ENCODE results near the gene MXI1.

The MXI1 gene

DNA sequence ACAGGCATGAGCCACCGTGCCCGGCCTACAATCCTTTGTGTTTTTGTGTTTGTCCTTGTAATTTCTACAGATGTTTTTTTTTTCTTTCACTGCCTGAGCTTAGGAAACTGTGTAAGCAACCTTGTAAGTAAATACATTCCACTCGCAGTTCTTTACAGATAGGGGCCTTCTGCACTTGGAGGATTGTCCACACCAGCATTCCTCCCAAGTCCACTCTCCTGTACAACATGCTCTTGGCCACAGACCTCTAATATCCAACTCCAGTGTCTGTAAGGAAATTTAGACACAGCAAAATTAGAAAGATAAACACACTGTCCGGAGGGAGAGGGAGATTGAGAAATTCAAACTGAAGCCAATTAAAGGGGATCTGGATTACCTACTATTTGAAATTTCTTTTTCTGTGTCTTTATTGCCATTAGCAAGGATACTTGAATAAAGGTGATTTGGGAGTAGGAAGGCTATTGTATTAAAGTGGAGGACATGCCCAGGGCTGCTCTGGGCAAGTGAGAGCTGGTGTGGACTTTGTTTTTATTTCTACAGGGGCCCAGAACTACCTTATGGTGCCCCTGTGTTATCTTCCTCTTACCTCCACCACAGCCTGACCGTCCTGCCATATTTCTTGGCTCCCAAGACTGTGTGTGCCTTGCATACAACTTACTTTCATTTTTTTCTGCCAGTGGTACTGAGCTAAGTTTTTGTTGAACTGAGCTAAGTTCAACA lies 9.7 kb downstream of the MXI1 start:
- DNase-seq = no peak

DNA sequence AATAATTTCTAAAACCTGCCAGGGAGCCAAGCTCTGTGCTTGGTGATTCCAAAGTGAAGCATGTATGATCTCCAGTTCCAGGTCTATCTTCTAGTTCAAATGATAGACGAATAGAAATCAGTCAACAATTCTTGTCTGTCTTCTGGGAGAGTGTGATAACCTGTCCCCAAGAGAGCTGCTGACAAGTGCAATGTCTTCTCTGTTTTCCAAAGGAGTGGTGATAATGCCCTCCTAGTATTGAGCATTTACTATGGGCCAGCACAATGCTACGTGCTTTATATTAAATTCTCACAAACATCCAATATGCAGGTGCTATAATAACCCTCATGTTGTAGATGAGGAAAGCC lies 10.2 kb downstream of the MXI1 start:
- no peak for DNase-seq

DNA sequence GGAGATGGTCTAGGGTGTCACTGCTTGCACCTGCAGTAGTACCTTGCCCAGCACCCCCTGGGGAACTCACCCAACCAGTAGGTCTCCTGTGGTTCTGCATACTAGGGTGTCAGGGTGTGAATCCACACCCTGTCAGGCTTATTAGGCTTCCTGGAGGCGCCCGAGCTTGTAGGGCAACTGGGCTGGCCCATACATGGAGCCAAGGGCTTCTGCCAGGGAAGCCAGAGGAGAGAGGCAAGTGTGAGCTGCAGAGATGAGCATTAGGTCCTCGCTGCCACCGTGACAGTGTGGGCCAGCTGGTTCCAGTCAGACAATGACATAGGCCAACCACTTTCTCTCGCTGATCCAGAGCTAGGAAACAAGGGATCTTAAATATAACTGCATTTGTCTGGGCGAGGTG lies 11.2 kb downstream of the MXI1 start:
- no peak for DNase-seq

DNA sequence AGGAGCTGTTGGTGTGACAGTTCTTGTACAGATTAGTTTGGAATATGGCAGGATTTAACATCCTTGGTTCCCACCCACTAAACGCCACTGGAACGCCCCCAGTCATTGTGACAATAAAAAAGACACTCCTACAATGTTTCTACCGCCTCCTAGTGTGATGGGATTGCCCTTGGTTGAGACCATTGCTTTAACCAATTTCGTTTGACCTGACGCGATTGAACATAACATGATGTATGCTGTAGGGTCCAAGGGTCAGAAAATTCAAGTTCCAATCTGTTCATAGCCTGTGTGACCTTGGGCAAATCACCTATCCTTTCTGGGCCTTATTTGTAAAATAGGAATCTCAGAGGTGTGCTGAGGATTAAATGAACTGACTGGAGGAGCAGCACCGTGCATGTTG lies 12.5 kb downstream of the MXI1 start:
- no peak for DNase-seq

DNA sequence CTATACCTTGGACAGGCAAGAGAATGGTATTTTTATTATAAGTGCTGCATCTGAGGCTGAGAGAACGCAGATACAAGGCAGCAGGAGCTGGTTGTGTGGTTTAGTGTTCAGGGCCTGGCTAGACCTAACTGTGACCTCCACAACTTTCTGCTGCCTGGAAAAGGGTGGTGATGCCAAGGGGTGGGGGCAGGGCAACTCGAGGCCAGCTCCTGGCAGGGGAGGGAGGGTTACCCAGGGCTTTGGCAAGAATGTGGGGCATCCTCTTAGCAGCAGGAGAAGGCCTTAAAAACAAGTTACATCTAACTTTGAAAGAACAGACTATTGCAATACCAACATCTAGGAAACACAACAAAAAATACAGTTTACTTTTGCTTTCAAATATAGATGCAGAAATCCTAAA lies 13.0 kb downstream of the MXI1 start:
- DNase-seq = no peak

DNA sequence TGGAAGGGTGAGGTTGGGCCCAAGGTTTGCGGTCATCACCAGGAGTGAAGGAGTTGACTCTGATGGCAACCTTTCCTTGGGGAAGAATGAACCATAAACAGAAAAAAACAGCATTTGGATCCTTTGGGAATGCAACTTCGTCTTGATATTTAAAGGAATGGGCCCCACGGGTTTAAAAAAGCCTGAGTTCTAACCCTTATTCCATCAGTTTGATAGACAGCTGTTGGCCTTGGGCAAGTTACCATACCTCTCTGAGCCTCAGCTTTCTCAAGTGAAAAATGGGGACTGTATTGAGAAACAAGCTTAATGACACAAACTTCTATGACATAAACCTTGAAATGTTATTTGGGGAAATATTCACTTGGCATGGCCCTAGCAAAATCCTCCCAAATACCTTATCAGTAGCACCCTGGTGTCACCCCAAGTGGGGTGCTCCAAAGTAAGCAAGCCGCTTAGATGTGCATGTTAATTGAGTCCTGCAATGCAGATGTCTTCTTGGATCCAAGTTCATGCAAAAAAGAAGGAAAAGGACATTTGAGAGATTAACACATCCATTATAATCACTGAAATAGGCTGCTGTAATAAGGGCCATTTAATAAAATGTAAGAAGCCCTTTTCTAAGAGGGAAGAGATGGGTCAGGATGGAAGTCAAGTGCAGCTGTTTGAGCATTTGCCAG lies 13.8 kb downstream of the MXI1 start:
- DNase-seq = no peak

DNA sequence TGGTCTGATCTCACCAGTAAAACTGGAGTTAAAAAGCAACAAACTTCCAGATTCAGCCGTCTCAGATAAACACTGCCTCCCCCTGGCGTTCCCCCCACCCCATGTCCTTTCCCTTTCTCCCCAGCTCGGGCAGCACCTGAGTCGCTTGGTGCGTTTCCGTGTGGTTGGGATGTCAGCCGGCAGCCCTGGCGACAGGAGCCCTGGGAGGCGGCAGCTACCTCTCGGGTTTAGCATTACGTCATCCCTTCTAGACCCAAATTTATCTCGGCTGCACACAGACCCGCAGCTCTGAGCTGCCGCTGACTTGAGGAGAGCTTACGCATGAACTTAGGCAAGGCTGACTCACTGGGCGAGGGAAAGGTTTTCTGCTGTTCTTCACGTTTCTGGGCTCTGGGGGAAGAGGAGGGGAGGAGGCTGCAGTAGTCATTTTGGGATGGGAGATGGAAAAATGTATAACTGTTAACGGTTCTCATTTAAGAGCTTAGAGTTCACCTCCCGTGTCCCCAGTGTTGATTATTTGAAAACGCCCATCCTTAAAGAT lies 14.4 kb downstream of the MXI1 start:
- DNase-seq = peak; percentile 76 to 78

DNA sequence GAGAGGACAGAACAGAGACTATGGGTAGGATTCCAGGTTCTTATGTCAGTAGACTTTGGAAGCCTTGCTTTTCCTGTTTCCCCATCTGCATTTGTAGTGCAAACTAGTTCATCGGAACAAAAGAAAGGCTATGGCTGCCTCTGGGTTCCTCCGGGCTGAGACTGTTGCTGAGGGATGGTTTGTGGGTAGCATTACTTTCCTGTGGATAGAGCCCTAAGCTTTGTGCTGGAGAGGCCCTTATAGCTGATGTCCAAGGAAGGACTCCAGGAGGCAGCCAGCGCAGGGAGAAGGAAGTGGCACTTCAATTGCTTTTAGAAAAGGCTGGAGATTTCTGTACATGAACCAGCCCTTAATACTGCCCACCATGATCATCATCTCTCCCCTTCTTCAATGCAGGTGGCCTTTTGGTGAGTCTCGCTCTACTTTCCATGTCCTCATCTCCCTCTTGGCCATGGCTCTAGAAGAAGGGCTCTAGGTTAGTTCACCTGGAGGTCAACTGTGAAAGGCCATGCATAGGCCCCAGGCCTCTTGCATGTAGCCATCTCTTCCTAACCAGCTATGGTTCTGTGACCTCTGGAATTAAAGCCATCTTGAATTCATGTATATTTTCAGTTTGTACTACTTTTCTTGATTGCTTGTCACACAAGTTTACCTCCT lies 15.4 kb downstream of the MXI1 start:
- no peak for DNase-seq

DNA sequence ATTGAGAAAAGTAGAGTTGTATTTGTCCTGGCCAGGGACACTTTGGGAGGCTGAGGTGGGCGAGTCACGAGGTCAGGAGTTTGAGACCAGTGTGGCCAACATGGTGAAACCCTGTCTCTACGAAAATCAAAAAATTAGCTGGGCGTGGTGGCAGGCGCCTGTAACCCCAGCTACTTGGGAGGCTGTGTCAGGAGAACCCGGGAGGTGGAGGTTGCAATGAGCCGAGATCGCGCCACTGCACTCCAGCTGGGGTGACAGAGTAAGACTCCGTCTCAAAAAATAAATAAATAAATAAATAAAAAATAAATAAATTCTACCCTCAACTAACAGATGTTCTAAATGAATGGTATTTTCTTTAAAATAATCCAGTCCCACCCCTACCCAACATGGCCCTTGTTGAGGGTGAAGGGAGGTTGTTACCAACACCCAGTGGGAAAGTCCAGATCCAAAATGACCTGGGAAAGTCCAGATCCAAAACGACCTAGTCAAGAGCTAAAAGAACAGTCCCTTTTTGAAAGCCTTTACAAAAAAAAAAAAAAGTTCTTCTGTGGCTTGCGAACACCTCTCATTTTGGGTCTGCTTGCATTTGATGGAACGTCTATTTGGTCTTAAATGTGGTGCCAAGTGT lies 16.0 kb downstream of the MXI1 start:
- no peak for DNase-seq

DNA sequence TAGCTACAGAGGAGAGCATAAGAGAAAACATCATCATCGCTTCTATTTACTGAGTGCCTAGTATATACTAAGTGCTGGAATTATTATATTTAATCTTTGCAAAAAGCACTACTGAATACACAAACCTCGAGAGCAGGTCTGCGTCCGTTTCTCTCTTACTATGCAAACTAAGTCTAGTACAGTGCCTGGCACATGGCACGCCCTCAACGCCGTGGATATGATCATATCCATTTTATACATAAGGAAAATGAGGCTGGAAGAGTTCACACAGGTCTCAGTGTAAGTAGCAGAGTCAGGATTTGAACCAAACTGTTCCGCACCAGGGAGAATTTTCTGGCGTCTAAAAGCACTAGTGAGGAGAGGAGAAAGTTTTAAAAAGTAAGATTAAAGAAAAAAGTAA lies 17.6 kb downstream of the MXI1 start:
- DNase-seq = no peak

DNA sequence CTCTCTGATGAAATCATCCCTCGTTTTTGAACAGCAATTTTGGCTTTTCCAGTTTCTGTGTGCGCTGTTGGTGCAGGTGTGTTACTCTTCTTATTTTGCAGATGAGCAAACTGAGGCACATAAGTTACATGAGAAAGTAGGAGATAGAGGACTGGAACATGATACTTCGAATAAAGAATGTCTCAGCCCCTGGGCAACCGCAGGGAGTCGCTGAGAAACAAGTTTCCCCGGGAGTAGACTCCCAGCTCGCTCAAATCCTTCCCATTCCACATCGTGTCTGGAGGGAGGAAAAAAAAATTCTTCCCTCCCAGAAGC lies 18.0 kb downstream of the MXI1 start:
- peak in 1 of 2 experiments; percentile 8 for DNase-seq

DNA sequence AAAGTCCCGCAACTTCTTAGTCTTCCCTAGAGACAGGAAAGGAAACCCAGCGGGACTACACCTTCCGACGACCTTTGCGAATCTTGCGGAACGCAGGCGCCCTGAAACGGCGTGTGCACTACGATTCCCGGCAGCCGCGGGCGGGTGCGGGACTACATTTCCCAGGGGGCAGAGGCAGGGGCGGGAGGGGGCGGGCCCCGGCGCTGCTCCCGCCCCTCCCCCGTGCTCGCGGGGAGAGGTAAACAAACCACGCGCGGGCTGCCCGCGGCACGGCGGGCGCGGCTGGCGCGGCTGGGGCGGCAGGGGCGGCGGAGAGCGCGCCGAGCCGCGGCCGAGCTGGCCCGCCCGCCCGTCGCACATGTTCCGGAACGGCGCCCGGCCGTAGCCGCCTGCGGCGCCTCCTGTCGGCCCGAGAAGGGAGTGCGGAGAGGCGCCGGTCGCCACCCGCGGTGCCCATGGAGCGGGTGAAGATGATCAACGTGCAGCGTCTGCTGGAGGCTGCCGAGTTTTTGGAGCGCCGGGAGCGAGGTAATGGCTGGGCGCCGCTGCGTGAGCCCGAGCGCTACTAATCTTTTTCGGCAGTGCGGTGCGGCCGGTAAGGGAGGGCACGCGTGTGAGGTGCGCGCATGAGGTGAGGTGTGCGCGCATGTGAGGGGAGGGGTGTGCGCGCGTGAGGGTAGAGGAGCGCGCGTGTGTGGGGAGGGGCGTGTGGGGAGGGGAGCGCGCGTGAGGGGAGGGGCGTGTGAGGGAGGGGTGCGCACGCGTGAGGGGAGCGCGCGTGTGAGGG lies 18.5 kb downstream of the MXI1 start:
- DNase-seq = peak; percentile 84 to 88

DNA sequence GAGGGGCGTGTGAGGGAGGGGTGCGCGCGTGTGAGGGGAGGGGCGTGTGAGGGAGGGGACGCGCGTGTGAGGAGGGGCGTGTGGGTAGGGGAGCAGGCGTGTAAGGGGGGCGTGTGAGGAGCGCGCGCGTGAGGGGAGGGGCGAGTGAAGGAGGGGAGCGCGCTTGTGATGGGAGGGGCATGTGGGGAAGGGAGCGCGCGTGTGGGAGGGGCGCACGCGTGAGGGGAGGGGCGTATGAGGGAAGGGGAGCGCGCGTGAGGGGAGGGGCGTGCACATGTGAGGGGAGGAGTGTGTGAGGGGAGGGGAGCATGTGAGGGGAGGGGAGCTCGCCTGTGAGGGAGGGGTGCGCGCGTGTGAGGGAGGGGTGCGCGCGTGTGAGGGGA lies 19.1 kb downstream of the MXI1 start:
- DNase-seq = peak; percentile 85 to 87

DNA sequence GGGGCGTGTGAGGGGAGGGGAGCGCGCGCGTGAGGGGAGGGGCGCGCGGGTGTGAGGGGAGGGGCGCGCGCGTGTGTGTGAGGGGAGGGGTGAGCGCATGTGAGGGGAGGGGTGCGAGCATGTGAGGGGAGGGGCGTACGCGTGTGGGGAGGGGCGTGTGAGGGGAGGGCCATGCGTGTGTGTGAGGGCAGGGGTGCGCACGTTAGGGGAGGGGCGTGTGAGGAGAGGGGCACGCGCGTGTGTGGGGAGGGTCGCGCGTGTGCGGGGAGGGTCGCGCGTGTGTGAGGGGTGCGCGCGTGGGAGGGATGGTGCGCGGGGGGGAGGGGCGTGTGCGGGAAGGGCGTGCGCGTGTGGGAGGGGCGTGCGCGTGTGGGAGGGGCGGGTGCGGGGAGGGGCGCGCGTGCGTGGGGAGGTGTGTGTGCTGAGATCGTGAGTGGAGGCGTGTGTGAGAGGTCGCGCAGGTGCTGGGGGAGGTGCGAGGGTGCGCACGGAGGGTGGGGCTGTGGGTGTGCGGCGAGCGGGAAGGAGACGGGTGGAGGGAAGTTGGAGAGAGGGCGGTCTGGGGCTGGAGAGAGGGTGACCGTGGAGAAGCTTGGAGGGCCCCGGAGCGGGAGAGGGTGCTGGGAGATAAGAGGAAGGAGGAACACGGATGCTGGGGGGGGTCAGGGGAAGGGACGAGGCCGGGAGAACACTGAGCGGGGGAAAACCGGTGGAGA lies 19.7 kb downstream of the MXI1 start:
- peak; percentile 82 to 85 for DNase-seq

DNA sequence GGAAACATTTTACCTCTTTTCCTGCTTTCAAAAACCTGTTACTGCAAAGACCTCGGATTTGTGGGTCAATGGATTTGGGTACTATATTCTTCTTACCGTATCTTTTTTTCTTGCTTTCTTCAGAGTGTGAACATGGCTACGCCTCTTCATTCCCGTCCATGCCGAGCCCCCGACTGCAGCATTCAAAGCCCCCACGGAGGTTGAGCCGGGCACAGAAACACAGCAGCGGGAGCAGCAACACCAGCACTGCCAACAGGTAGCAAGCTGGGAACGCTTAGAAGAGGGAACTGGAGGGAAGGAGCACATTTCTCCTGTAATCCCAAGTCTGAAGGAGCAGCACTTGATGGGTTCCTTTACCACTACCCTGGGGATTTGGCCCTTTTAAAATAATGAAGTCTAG lies 20.7 kb downstream of the MXI1 start:
- DNase-seq = no peak

DNA sequence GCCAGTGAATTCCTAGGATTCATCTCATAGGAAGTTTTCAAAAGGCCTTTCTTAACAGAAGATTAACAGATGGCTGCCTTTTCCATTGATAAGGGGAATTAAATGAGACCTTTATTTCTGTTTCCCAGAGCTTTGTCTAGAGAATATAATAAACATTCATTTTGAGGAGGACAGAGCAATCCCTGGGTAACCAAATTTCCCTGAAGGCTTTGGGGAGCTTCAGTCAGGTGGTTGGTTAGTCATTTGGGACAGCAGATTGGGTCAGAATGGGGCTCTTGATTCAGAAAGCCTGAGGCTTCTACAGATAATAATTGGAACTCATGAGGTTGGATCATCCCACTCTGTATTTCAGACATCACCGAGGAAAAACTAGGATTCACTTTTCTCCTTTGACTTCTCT lies 21.8 kb downstream of the MXI1 start:
- no peak for DNase-seq

DNA sequence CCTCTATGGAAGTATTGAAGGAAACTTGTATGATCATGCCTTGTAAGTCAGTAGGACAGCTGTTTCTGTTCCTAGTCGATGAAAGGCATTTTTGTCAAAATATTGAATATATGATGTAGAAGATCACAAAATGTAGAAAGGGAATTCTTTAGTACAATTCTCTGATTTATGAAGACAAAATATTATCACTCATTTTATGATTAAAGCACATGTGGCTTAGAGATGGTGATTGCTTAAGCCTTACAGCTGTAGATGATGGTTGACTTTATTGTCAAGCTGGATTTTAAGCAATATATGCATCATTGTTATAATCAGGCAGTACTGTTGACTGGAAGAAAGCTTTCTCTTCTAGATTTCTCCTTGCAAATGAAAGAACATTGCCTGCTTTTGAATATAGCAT lies 26.4 kb downstream of the MXI1 start:
- no peak for DNase-seq

DNA sequence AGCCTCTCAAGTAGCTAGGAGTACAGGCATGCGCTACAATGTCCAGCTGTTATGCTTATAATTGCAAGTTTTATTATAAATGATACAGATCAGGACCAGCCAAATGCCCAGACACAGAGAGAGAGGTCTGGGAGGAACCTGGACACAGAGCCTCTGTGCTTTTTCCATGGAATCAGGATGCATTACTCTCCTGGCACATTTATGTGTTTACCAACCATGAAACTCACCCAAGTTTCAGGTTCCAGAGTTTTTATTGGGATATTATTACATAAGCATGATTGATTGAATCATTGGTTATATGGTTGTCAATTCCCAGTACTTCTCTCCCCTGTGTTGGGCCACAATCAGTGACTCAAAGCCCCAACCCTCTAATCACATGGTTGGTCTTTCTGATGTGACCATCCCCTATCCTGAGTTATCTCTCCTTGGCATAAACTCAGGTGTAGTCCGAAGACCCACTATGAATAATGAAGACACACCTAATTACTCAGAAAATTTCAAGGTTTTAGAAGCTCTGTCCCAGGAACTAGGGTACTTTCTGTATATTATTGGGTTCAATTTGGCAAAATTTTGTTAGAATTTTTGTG lies 30.6 kb downstream of the MXI1 start:
- no peak for DNase-seq

DNA sequence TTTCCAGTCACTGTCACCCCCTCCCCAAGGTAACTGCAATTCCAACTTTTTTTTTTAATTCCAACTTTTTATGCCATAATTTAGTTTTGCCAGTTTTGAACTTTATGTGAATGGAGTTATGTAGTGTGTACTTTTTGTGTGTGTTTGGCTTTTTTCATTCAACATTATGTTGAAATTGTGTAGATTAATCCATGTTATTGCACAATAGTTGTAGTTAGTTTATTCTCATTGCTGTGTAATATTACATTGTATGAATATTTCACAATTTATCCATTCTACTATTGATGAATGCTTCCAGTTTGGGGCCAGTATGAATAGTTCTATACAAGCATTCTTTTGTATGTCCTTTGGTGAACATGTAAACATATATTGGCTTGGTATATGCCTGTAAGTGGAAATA lies 32.5 kb downstream of the MXI1 start:
- no peak for DNase-seq

DNA sequence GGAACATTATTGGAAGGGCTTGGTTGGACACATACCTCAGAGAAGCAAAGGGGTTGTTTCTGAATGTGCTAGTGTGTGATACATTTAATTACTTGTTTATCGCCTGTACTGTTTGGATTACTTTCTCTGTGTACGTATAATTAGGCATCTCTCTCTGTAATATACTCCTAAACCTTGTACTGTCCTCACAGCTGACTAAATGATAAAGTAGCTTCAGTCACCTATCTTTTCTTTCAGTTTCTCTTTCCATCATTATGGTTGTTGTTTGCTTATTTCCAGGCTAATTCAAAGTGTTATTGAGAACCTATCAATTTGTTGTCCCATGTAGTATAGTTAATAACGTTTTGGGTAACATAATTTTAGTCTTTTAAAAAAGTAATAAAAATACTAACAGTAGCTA lies 34.0 kb downstream of the MXI1 start:
- no peak for DNase-seq

DNA sequence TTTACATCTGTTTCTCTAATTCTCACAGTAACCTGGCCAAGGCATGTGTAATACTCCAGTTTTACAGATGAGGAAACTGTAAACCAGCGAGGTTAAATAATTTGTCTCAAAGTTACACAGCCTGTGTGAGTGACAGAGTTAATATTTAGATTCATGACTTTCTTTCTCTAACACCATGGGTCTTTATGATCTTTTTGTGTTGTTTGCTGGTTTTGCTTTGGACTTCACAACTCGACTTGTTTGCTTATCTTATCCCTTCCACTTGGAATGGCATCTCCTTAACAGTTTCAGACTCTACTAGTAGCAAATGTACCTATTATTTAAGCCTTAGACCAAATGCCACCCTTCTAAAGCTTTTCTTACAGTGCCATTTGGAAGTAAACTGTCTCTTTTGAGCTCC lies 34.4 kb downstream of the MXI1 start:
- DNase-seq = no peak

DNA sequence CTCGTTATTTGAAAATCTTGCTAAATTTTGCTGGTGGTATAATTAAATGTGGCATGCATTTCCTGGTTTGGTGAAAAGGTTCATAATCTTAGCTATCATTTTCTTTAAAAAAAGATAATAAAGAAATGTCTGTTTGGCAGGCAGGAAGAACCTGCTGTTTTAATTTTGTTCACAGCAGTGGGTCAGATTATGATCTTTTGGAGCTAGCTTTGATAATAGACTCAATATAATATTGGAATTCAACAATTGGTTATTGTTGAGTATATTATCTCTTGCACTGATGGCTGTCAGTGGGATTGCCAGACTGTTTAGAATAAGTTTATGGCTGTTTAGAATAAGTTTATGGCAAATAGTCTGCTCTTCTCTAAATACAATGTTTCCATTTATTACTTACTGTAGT lies 35.1 kb downstream of the MXI1 start:
- no peak for DNase-seq
